Activated T-helper 17 cell treated with anti-CD3 and anti-CD28 coated beads, Interleukin-2, amount 50 U/mL, for 72 hours (primary cell): ENCODE data around the gene MYL12B. TPM values are rescaled to one million over a fixed set of nuclear protein-coding genes. Genes with fewer than 3 reads are reported as not detected.
"Not testable (repeated sequence)": the region's sequence is repeated elsewhere in the genome, so short reads cannot be mapped to it uniquely, and the experiment has no call there.

Source experiments
- ATAC-seq: fragments of 150-1000 bp; cut with Tn5 transposase; replicated peaks from 2 replicates; pipeline ENCODE4 v1.10.0; 2021; ENCODE audit warnings: mild to moderate bottlenecking, moderate library complexity
- H3K27ac Mint-ChIP-seq: one replicate; pipeline ENCODE4 v1.8.0; 2022; ENCODE audit warnings: mixed read lengths
- H3K27me3 Mint-ChIP-seq: one replicate; pipeline ENCODE4 v1.8.0; 2022; ENCODE audit warnings: mixed read lengths
- H3K36me3 Mint-ChIP-seq: one replicate; pipeline ENCODE4 v1.8.0; 2022; ENCODE audit warnings: low read depth, mild to moderate bottlenecking, mixed read lengths
- H3K4me1 Mint-ChIP-seq: one replicate; pipeline ENCODE4 v1.8.0; 2022; ENCODE audit warnings: mixed read lengths
- H3K4me3 Mint-ChIP-seq: one replicate; pipeline ENCODE4 v1.8.0; 2022; ENCODE audit warnings: mild to moderate bottlenecking, mixed read lengths
- H3K9me3 Mint-ChIP-seq: one replicate; pipeline ENCODE4 v1.8.0; 2022; ENCODE audit warnings: mixed read lengths
- total RNA-seq, 2 donors: library from RNA; stranded (reverse); gene quantifications; one replicate each; pipeline ENCODE4 v1.2.3, GENCODE V29; 2022

Gene MYL12B
- 100 to 1,000 TPM; 206 to 271 TPM for total RNA-seq

GRCh38 chr18:3261373-3262233 lies at the start of gene MYL12B:
MYL12B (plus strand) TSS chr18:3262133; CDS start chr18:3272899, 10,766 bp downstream.
- peaks cover 42% of the 10 kb centered on the region for H3K4me1 Mint-ChIP-seq
- H3K4me3 Mint-ChIP-seq = peak within 1 kb of the TSS; percentile 92
- ATAC-seq = peak; percentile 83
- H3K9me3 Mint-ChIP-seq = no peaks in the 10 kb centered on the region
- H3K27me3 Mint-ChIP-seq = no peaks in the 10 kb centered on the region
- H3K36me3 Mint-ChIP-seq = peaks cover 51% of the 10 kb centered on the region
- H3K27ac Mint-ChIP-seq = peak within 1 kb of the TSS; percentile 99

GRCh38 chr18:3212657-3213056 lies 49.3 kb upstream of the MYL12B start:
- ATAC-seq = no peak
- H3K36me3 Mint-ChIP-seq = no peaks in the 10 kb centered on the region
- peak overlapping the region; percentile 8 for H3K27ac Mint-ChIP-seq
- H3K4me1 Mint-ChIP-seq = peaks cover 3% of the 10 kb centered on the region
- no peaks in the 10 kb centered on the region for H3K9me3 Mint-ChIP-seq
- no peak overlapping the region for H3K4me3 Mint-ChIP-seq
- no peaks in the 10 kb centered on the region for H3K27me3 Mint-ChIP-seq

- Mint-ChIP-seq H3K27me3 (no peaks in the 10 kb centered on the region), H3K4me1 (peaks cover 3% of the 10 kb centered on the region), H3K9me3 (no peaks in the 10 kb centered on the region), H3K36me3 (no peaks in the 10 kb centered on the region), H3K4me3 (peak overlapping the region; percentile 25), H3K27ac (peak overlapping the region; percentile 8)
- ATAC-seq = peak; percentile 54
These were observed 48.5 kb upstream of the MYL12B start for GRCh38 chr18:3213300-3214059.

- ATAC-seq = no peak
- Mint-ChIP-seq H3K9me3 (no peaks in the 10 kb centered on the region), H3K36me3 (no peaks in the 10 kb centered on the region), H3K4me3 (no peak overlapping the region), H3K27ac (no peak overlapping the region), H3K27me3 (no peaks in the 10 kb centered on the region), H3K4me1 (peaks cover 6% of the 10 kb centered on the region)
These were observed 46.9 kb upstream of the MYL12B start for GRCh38 chr18:3214855-3215637.

DNA sequence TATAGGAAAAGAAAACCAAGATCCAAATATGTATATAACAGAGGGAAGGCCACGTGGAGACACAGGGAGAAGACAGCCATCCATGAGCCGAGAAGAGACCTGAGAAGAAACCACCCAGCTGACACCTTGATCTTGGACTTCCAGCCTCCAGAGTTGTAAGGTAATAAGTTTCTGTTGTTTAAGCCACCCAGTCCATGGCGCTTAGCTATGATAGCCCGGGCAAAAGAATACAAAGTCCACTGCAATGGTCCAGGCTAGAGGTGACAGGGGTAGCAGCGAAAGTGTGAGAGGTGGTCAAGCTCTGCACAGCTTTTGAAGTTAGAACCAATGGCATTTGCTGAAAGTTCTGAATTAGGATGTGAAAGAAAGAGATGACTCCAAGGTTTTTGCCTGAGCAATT lies 44.9 kb upstream of the MYL12B start:
- no peaks in the 10 kb centered on the region for H3K9me3 Mint-ChIP-seq
- H3K4me1 Mint-ChIP-seq = peaks cover 6% of the 10 kb centered on the region
- no peaks in the 10 kb centered on the region for H3K27me3 Mint-ChIP-seq
- H3K27ac Mint-ChIP-seq = no peak overlapping the region
- no peaks in the 10 kb centered on the region for H3K36me3 Mint-ChIP-seq
- no peak overlapping the region for H3K4me3 Mint-ChIP-seq
- no peak for ATAC-seq

DNA sequence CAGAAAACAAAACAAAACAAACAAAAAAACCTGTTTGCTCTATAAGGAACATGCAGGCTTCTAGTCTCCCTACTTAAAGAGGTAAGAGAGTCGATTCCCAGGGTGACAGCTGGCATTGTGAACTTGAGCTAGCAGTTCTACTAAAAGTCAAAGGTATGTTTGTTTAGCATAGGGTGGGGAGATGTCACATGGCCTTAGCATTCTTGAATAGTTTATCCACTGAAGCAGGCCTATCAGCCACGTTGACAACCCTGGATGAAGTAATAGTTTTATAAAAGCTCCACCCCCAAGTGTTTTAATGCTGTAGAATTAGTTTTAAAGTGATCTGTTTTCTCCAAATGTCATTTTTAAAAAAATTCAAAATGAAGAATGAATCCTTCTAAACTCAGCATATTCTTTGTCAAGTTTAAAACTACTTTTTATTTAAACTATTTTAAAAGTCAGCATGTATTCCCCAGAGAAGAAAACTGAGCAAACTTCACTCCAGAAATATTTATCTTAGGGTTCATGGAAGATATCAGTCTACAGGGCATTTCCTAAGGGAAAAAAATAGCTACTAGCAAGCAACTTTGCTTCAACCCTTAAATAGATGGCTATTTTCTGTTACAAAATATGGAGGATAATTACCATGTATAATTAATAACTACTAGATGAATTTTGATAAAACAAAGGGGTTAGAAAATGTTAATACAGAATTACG lies 43.8 kb upstream of the MYL12B start:
- H3K4me3 Mint-ChIP-seq = no peak overlapping the region
- no peaks in the 10 kb centered on the region for H3K9me3 Mint-ChIP-seq
- peaks cover 6% of the 10 kb centered on the region for H3K4me1 Mint-ChIP-seq
- H3K27ac Mint-ChIP-seq = no peak overlapping the region
- H3K36me3 Mint-ChIP-seq = no peaks in the 10 kb centered on the region
- H3K27me3 Mint-ChIP-seq = no peaks in the 10 kb centered on the region
- no peak for ATAC-seq

- peaks cover 10% of the 10 kb centered on the region for H3K4me1 Mint-ChIP-seq
- H3K27ac Mint-ChIP-seq = no peak overlapping the region
- no peaks in the 10 kb centered on the region for H3K27me3 Mint-ChIP-seq
- H3K36me3 Mint-ChIP-seq = no peaks in the 10 kb centered on the region
- ATAC-seq = no peak
- no peaks in the 10 kb centered on the region for H3K9me3 Mint-ChIP-seq
- H3K4me3 Mint-ChIP-seq = no peak overlapping the region
These were observed 43.1 kb upstream of the MYL12B start for GRCh38 chr18:3218819-3219218.

- H3K4me3 Mint-ChIP-seq = peak overlapping the region; percentile 17
- no peaks in the 10 kb centered on the region for H3K9me3 Mint-ChIP-seq
- H3K27ac Mint-ChIP-seq = no peak overlapping the region
- no peaks in the 10 kb centered on the region for H3K27me3 Mint-ChIP-seq
- no peaks in the 10 kb centered on the region for H3K36me3 Mint-ChIP-seq
- ATAC-seq = peak; percentile 26
- H3K4me1 Mint-ChIP-seq = peaks cover 10% of the 10 kb centered on the region
These were observed 42.7 kb upstream of the MYL12B start for GRCh38 chr18:3219241-3219630.

GRCh38 chr18:3219631-3220335 lies 42.1 kb upstream of the MYL12B start, which contains the start of gene MYOM1:
MYOM1 (minus strand) TSS chr18:3219968; CDS start chr18:3215223, 4,745 bp downstream.
- Mint-ChIP-seq H3K4me3 (peak within 1 kb of the TSS; percentile 17), H3K27ac (no peak within 1 kb of the TSS), H3K4me1 (peaks cover 10% of the 10 kb centered on the region), H3K27me3 (no peaks in the 10 kb centered on the region), H3K9me3 (no peaks in the 10 kb centered on the region), H3K36me3 (no peaks in the 10 kb centered on the region)
- ATAC-seq = no peak

GRCh38 chr18:3220868-3221267 lies 41.1 kb upstream of the MYL12B start:
- not testable (repeated sequence) for ATAC-seq, H3K36me3 Mint-ChIP-seq, H3K27ac Mint-ChIP-seq, H3K27me3 Mint-ChIP-seq, H3K4me3 Mint-ChIP-seq, H3K9me3 Mint-ChIP-seq
- peaks cover 10% of the 10 kb centered on the region for H3K4me1 Mint-ChIP-seq

DNA sequence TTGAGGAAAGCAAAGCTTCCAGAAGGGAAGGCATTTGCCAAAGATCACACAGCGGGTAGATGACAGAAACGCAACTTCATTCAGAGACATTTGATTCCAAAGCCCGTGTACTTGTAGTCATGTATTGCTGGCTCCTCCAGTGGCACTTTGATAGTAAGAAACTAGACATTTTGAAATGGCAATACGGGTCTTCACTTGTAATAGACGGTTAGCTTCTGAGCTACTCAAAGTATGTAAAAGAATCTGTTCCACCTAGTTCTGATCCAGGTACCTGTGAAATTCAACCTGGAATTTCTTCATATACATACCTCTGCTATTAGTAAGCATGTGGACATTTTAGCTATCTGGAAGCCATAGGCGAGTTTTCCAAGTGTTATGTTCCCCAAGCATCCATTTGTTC lies 40.4 kb upstream of the MYL12B start:
- Mint-ChIP-seq H3K4me3 (no peak overlapping the region), H3K4me1 (peaks cover 10% of the 10 kb centered on the region), H3K36me3 (no peaks in the 10 kb centered on the region), H3K9me3 (no peaks in the 10 kb centered on the region), H3K27ac (no peak overlapping the region), H3K27me3 (no peaks in the 10 kb centered on the region)
- no peak for ATAC-seq

DNA sequence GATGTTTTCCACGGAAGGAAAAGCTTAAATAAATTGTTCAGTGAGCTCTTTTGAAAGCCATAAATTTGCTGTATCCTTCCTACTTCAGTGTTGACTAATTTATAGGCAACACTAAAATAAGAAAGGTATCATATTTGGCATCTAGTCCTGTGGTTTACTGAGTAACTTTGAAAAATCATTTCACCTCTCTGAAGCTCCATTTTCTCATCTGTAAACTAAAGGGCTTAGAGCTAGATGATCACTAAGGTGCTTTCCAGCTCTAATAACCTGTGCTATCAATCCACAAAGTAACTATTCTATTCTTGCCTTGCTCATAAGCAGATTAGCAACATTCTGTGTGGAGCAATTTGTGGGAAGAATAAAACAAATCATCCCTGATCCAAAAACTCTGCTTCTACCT lies 38.6 kb upstream of the MYL12B start:
- peaks cover 10% of the 10 kb centered on the region for H3K4me1 Mint-ChIP-seq
- H3K36me3 Mint-ChIP-seq = no peaks in the 10 kb centered on the region
- no peaks in the 10 kb centered on the region for H3K9me3 Mint-ChIP-seq
- H3K27ac Mint-ChIP-seq = no peak overlapping the region
- H3K4me3 Mint-ChIP-seq = no peak overlapping the region
- peak; percentile 84 for ATAC-seq
- H3K27me3 Mint-ChIP-seq = no peaks in the 10 kb centered on the region

DNA sequence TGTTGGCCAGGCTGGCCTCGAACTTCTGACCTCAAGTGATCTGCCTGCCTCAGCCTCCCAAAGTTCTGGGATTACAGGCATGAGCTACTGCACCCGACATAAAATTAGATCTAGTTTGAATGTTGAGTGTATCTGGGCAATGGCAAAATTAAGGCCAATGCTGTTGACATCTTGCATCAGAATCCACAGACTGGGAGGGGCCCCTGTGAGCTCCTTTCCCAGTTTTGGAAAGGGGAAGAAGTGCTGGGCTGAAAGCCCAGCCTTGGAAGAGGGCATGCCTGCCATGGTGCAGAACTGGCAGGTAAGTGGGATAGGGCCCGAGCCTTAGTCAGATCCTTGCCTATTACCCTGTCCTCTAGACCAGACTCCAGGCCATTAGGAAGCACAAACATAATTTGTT lies 37.7 kb upstream of the MYL12B start:
- H3K36me3 Mint-ChIP-seq = no peaks in the 10 kb centered on the region
- H3K4me1 Mint-ChIP-seq = peaks cover 10% of the 10 kb centered on the region
- no peak overlapping the region for H3K27ac Mint-ChIP-seq
- no peaks in the 10 kb centered on the region for H3K27me3 Mint-ChIP-seq
- no peak overlapping the region for H3K4me3 Mint-ChIP-seq
- no peak for ATAC-seq
- no peaks in the 10 kb centered on the region for H3K9me3 Mint-ChIP-seq
